NCI-H2196 (cell line): ENCODE measurements around the gene SEC22C.

Experiments
- DNase-seq: peaks from one replicate; lab custom pipeline; 2025; ENCODE audit not compliant: unreplicated experiment; lab: John Stamatoyannopoulos, UW

The SEC22C gene

DNA sequence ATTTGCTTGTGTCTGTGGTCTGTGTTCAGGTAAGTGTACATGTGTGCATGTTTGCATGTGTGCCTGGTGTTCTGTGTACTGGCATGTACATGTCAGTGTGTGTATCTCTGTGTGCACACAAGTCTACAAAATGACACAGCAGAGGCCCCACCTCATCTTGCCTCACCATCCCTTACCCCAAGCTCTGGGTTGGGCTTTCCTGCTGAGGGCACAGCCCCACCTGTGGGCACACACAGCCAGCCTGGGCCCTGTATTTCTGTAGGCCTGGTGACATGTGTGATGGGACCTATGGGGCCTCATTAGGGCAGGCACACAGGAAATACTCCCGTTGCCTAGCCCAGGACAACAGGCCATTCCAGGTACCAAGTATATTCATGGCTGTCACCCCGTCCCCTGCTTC is 65.8 kb downstream of the SEC22C start:
- no peak for DNase-seq

DNA sequence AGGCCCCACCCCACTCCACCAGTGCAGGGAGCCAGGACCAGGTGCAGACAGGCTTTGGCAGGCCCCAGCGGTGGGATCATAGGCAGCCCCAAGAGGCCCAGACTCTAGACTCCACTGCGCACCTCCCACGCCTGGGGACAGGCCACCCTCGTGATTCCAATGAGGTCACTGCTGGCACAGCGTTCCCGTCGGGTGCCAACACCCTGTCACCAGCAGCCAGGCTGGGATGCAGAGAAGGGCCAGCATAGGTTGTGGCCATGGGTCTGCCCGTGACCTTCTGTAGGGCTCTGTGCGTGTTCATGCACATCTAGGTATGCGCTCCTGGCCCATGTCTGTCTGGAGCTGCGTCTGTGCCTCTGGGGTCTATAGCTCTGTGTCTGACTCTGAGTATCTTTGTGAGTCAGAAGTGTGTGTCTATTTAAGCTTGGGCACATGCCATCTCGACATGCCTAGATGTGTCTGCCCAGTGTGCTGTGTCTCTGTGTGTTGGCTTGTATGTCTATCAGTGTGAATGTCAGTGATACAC is 66.3 kb downstream of the SEC22C start:
- no peak for DNase-seq

DNA sequence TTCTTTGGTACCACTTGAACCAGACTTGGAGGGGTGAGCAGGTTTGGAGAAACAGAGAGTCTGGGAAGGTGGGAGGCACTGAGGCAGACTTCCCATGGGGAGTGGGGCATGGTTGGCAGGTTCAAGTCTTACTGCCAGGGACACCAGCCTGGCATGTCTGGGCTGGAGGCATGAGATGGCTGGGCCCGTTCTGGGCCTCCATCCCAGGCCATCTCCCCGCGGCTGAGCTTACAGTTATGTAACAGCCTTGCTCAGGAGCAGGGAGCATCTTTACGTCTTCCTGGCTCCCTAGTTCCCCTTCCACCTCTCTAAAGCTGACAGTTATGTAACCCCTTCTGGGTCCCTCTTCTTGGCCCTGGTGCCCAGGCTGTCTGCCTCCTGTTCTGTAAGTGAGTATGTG is 66.9 kb downstream of the SEC22C start:
- no peak for DNase-seq

DNA sequence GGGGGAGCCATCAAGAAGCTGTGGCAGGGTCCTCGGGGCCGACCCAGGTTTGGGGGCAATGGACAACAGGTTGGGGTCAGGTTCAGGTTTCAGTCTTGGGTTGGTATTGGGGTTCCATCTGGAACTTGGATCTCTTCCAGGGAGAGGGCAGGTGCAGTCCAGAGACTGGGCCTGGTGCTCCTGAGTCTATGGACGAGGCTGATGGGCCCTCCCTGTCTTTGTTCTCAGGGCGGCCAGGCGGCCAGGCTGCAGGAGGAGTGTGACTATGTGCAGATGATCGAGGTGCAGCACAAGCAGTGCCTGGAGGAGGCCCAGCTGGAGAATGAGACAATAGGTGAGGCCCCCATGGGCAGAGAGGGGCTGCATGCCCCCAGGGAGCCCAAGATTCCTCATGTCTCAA is 68.2 kb downstream of the SEC22C start:
- DNase-seq, result no peak

DNA sequence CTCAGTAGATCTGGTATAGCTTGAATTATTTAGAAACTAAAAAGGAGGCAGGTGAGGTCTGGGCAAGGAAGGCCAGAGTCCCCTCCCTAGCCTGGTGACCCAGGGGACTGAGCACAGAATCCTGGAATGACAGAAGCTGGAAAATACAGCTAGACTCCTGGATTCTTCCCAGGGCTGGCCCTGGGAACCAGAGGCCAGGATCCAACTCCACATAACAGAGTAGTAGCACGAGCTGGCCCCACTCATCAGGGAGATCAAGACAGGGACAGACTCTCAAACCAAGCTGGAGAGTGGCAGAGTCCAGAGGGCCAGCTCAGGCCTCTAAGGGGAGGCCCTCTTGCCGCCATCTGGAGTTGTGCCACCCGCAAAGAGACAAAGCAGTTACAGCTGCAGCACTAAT is 68.6 kb downstream of the SEC22C start:
- no peak for DNase-seq

DNA sequence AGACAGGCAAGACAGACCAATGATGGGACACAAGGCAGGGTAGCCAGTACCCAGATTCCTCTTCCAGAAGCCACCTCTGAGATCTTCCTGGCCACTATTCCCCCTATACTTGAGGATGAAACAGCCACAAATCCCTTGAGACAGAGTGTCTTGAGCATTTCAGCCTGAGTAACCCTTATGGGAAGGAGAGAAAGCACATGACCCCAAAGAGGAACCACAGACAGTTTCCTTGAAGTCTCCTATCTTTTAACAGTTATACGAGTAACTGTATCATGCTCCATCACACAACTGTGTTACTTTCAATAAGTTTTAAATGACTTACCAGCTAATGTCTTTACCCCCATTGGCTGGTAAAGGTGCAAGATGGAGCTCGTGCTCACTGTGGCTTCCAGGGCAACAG is 70.0 kb downstream of the SEC22C start:
- no peak for DNase-seq

DNA sequence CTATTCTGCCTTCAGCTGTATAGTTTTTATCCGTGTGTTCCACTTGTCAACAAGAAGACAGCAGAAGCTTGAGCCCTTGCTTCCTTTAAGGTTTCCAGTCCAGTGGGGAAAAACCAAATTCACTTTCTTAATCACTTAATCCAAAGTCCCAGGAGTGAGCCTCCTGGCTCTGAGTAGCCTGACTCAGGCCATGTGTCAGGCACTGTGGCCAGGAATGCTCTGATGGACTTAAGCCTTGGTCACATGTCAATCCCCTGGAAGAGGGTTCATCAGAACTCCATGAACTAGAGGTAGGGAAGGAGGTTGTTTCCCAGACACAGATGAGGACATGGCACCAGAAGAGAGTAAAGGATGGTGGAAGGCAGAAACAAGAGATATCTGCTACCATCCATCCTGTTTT is 70.6 kb downstream of the SEC22C start:
- no peak for DNase-seq

DNA sequence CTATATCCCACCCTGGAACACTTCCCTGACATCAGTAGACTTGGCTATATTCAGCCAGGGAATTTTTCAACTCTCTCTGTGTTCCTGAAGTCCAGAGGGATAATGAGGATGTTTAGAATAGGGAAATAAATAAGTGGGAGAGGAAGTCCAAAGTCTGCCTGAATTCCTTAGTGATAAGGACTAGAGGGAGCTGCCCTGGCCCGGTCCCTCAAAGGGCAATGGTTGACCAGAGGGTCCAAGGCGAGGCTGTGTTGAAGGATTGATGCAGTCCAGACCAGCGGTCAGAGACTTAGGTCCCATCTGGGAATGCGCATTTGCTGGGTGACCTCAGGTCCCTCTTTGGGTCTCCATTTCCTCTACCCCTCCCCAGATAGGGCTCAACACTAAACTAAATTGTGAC is 71.4 kb downstream of the SEC22C start:
- no peak for DNase-seq

DNA sequence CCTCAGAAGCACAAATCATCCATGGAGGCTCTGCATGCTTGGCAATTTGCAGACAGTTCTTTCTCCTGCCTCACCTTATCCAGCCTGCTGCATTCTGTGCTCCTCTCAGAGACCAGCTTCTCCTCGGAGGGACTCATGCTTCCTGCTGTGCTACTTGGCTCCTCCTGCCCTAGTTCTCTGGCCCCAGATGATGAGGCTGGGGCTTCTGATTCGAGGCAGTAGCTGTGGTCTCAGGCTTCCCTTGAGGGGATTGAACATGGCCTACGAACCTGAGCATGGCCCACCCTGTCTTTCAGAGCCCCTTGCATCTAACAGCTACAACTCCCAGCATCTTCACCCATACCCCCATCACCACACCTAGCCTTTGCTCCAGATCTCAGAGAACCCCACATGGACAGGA is 72.7 kb downstream of the SEC22C start:
- DNase-seq, result no peak

DNA sequence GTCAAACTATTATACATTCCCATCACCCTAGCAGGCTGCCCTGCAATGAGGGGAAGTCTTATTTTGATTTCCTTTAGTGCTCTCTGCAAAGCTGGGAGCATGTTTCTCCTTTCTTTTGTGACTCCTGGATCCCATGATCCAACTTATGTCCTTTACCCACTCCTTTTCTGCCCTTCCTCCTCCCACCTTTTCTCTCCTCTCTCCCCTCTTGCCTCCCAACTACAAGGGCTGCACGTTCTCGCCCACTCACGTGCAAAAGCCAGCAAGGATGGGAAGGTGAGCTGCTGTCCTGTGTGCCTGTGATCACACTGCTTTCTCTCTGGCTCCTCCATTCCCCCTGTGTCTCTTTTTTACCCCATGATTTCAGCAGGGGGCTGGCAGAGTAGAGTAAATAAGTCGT is 73.2 kb downstream of the SEC22C start:
- DNase-seq, result no peak

DNA sequence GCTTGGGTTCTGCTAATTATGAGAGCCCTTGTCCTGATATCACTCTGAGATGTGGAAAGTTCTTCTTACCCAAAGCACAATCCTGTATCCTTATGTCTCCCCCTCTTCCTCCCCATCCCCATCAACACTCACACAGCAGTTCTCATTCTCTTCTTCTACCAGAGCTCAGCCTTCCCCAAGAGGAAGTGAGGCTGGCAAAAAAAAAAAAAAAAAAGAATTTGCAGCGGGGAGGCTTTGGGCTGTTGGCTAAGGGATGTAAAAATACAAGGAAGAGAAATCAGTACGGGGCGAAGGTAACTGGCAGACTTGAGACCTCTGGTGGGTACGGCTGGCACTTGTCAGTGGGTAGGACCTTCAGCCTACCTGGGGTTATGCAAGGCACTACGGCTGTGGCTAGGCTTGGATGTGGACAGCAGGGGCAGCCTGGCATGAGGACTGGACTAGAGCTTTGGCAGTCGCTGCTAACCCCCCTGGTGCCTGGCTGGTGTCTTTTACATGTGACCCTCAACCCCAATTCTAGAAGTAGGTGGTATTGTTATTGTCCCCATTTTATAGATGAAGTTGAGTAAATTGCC is 73.9 kb downstream of the SEC22C start:
- no peak for DNase-seq

DNA sequence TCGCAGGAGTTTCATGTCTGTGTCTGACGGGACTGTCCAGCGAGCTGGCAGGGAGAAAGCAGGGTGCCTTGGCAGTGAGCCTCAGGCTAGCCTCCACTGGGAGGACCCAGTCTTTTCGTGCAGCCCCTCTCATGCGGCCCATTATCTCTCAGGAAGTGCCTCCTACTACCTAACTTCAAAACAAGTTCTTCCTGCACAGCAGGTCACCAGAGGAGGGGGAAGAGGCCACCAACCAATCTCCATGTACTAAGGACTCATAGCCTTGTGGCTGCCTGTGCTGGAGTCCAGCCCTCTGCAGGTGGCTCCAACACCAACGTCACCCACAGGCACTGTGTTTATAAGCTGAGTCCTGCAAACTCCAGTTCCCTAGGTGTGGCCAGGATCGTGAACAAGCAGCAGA is 74.5 kb downstream of the SEC22C start:
- no peak for DNase-seq

DNA sequence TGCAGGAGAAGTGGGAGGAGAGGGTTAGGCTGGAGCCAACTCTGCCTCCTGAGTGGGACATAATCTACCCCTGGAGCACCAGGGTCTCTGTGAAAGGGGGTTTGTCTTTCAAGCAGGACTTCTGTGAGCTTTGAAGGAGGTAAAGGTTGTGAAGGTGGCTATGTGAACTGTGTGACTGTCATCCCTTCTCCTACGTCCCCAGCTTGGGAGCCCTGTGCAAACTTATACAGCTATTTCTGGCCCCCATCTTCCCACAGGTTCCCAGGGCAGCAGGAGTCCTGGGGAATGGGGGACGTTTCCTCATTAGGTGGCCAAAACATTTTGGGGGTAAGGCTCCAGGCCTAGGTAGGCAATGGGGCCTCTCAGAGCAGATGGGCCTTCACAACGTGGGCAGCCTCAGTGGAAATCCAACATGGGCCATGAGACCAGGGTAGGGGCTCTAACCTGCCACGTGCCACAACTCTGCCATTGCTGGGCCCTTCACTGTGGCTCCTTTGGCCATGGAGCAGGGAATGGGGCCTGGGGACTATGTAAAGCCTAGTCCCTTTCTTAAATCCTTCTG is 75.8 kb downstream of the SEC22C start:
- no peak for DNase-seq

DNA sequence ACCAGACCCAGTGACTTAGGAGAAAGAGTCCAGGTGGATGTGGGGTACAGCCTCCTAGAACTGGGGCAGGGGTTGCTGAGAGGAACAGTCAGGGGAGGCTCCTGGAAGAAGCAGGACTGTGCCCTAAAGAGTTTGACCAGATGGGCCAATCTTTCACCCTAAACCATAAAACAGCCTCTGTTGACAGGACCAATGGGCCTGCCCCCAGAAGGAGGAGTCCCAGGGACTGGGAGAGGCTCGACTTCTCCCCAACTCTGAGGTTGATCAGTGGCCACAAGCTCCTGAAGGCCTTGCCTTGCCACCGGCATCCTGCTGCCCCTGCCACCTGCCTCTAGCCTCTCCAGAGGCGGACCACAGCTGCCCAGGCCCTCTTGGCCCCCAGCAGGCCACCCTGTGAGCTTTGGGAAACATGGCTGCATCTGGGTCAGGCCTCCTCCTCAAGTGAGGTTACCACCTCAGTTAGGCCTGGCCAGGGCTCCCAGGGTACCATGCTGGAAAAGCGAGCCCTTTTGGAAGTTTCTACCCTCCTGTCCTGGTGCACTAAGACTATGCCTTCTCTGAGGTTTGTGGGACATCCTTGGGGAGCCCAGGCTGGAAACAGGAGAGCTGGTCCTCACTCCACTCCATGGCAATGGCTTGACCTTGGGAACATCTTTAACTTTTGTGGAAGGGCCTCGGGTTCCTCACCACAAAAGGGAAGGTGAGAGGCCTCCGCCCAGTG is 76.5 kb downstream of the SEC22C start:
- no peak for DNase-seq

DNA sequence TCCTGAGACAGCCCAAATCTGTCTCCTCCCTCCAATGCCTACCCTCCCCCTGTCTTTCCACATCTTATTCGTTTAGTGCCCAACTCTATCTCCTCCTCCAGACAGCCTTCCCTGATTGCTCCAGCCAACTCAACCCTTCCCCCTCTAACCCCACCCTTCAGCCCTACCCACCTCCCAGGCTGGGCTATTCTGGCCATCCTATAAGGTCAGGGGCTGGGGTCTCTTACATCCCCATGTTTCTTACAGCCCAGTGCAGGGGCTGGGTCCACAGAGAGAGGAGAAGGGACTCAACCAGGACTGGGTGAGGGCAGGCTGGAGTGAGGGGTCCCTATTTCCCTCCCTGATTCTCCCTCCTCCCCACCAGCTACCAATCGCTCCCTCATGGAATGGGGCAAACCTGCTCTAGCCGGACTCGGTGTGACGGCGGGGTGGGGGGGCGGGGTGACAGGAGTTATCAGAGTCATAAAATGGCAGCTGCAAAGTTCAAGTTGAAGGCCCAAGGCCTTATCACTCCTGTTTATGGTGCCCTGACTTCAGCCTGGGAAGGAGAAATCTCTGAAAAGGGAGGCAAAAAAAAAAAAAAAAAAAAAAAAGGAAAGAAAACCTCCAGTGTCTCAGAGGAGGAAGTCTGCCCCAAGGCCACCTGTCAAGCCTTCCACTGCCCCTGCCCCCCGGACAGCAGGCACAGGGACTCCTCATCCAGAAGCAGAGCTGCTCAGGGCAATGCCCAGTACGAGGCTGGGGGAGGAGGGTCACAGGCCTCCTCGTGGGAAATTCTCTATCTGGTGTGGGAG is 77.2 kb downstream of the SEC22C start:
- no peak for DNase-seq

DNA sequence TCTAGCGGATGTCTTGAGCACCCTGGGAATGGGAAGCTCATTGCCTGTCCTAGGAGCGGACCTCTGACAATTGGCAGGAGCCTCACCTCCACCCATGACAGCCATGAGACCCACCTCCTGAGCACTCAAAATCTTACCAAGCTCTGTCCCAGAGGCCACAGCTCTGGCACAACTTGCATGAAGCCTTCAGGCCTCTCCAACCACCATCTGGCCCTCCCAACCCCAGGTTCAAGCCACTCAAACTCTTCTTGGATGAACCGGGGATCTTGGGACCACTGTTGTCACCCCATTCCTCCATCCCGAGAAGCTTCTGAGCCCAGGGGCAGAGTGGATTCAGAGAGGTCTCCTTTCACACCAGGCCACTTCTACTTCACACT is 77.8 kb downstream of the SEC22C start:
- DNase-seq, result no peak

DNA sequence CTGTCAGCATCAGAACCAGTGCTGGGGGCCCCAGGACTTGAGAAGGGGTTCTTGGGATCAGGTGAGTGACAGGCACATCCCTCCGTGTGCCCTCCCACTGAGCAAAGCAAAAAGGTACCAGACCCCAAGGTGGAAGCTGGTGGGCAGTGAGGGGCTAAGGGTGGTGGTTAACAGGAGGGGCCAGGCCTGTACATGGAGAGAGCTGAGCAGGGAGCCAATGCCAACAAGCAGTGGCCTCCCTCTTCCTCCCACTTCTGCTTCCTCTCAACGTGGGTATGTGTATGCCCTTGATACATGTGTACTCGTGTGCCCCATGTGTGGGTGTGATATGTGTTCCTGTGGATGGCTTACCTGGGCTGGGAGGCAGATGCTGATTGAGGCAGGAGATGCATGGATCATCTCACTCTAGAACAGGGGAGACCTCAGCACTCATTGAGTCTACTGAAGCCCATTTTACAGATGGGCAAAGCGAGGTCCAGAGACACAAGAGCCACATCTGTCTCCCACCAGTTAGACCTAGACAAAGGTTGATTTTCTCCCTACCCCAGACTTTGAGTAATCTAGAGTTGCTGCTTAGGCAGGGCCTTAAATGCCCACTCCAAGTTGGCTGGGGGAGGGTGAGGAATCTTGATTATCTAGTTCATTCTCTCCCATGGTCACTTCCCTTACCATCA is 78.4 kb downstream of the SEC22C start:
- no peak for DNase-seq

DNA sequence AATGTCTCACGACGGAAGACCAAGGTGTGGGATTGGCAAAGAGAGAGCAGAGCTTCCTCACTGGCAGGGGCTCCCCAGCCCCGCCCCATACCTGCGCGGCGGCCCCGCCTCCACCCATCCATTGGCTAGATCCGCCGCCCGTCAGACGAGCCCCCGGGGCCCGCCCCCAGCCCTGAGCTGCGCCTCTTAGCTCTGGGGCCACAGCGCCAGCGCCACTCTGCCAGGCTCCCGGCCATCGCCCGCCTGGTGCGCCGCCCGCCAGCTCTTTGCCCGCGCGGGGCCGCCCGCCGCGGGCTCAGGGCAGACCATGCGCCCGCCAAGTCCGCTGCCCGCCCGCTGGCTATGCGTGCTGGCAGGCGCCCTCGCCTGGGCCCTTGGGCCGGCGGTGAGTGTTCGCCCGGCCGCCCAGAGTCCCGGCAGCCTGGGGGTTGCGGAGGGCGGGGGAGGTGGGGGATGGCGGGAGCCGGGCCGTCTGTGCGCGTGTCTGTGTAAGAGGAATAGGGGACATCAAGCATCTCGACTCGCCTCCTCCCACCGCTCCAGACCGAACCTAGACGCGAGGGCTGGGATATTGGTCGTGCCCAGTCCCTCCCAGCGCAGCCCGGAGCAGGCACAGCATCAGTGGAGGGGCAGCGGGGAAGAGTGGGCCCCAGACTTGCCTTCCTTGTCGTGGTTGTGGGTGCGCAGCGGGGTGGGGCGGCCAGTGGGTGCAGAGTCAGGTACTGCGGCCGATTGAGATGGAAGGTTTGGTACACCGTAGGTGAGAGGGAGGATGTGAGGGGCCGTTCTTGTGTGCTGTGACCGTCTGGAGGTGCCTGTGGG is 79.1 kb downstream of the SEC22C start, which contains the start of gene VIPR1:
VIPR1 (plus strand) TSS at position 215 of the 822 bp plus-strand sequence; CDS start at position 308, 93 bp downstream.
- DNase-seq, result peak; percentile 75

DNA sequence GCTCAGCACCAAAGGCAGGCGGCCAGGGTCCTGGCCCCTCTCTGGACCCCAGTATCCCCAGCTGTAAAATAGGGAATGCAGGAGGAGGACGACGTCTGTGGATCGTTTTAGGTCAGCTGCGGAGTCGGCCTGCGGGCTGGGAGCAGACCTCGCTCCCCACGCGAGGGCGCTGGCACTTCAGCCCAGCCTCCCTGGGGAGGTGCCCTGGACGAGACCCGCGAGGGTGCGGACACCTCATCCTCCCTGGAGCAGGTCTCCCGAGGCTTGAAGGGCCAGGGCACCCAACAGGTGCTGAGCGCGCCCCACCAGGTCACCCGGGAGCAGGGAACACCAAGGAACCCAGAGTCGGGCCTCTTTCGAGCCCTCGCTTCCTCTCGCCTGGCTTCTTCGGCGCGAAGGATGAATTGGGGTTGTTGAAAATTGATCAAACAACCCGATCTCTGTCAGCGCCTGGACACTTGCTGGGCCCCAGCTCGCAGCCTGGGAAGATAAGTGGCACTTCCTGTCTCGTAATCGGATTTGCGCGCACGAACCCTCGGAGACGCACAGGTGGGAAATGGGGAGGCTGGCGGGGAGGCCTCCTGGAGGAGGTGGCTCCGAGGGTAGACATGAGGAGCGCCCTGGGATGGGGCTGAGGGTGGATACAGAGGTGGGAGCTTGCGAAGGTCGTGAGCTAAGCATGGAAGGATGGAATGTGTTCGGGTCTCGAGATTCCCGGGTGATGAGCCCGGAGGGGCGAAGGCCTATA is 79.9 kb downstream of the SEC22C start:
- DNase-seq, result peak; percentile 18

DNA sequence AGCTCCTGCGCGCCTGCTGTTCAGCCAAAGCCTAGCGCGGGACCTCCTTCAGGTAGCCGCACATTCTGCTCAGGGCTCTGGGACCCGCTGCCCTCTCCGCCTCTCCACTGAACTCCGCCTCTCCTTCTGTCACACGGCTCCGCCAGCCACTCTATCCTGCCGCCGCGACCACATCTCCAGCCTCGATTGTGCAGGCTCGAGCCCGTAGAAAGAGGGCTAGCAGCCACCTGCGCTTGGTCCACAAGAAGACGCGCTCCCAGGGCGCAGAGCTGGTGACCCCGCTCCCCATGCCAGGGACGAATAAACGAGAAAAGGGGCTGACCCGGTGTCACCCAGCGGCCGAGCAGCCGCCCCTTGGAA is 80.5 kb downstream of the SEC22C start:
- no peak for DNase-seq
